DOHH2 (cell line): ENCODE measurements around the gene UNG.

Experiments
- H3F3A ChIP-seq: fragments of 200-600 bp; sonication (generic), shearing (Covaris generic); 2 replicates; pipeline ENCODE4 v1.6.0; 2016; ENCODE audit warnings: antibody characterized with exemption, mild to moderate bottlenecking; ENCODE audit not compliant: control insufficient read depth, insufficient read depth
- H3K27ac ChIP-seq: fragments of 200-600 bp; sonication (generic); 2 replicates; pipeline ENCODE4 v1.5.1; 2014; ENCODE audit warnings: low read depth, mild to moderate bottlenecking, low read length, moderate library complexity
- H3K27me3 ChIP-seq: fragments of 200-600 bp; sonication (generic); 2 replicates; pipeline ENCODE4 v1.6.1; 2014; ENCODE audit warnings: mild to moderate bottlenecking, low read length, mixed read lengths; ENCODE audit not compliant: control insufficient read depth
- H3K36me3 ChIP-seq: fragments of 200-600 bp; sonication (generic); 2 replicates; pipeline ENCODE4 v1.6.1; 2014; ENCODE audit warnings: mild to moderate bottlenecking, low read length, moderate library complexity, mixed read lengths; ENCODE audit not compliant: control insufficient read depth
- H3K4me1 ChIP-seq: fragments of 200-600 bp; sonication (generic); 2 replicates; pipeline ENCODE4 v1.6.1; 2014; ENCODE audit warnings: mild to moderate bottlenecking, low read length, mixed read lengths; ENCODE audit not compliant: control insufficient read depth
- H3K4me2 ChIP-seq: fragments of 200-600 bp; sonication (generic); 2 replicates; pipeline ENCODE4 v1.6.0; 2014; ENCODE audit warnings: mild to moderate bottlenecking, low read length, moderate library complexity
- H3K4me3 ChIP-seq: fragments of 200-600 bp; sonication (generic); 2 replicates; pipeline ENCODE4 v1.5.1; 2014; ENCODE audit warnings: mild to moderate bottlenecking, low read length, mixed read lengths
- H3K79me2 ChIP-seq: fragments of 200-600 bp; sonication (generic); 2 replicates; pipeline ENCODE4 v1.6.1; 2014; ENCODE audit warnings: mild to moderate bottlenecking, low read length, mixed read lengths; ENCODE audit not compliant: control insufficient read depth
- H3K9me2 ChIP-seq: fragments of 200-600 bp; sonication (generic); replicated peaks from 2 replicates; pipeline ENCODE4 v1.6.1; 2014; ENCODE audit warnings: mild to moderate bottlenecking, low read length, mixed read lengths; ENCODE audit not compliant: control insufficient read depth
- H3K9me3 ChIP-seq: fragments of 200-600 bp; sonication (generic); 2 replicates; pipeline ENCODE4 v1.6.1; 2014; ENCODE audit warnings: antibody characterized with exemption, low read length, mixed read lengths; ENCODE audit not compliant: control insufficient read depth, insufficient read depth
- H4K20me1 ChIP-seq: fragments of 200-600 bp; sonication (generic); 2 replicates; pipeline ENCODE4 v1.6.0; 2014; ENCODE audit warnings: low read depth, mild to moderate bottlenecking, antibody characterized with exemption, low read length, moderate library complexity; ENCODE audit not compliant: control insufficient read depth, insufficient read depth
- CTCF ChIP-seq: fragments of 200-600 bp; sonication (generic); IDR thresholded peaks from one replicate; pipeline ENCODE4 v1.5.1; 2014; ENCODE audit warnings: antibody characterized with exemption, mild to moderate bottlenecking, low read depth, low read length; ENCODE audit not compliant: poor library complexity, severe bottlenecking
- EZH2phosphoT487 ChIP-seq: fragments of 200-600 bp; sonication (generic); IDR thresholded peaks from 2 replicates; pipeline ENCODE4 v1.6.1; 2017; ENCODE audit warnings: borderline replicate concordance, mild to moderate bottlenecking, antibody characterized with exemption, low read length, moderate library complexity, mixed read lengths

UNG gene

GRCh38 chr12:109153821-109154441, 56.5 kb downstream of the UNG start:
- H4K20me1 ChIP-seq = no peaks in the 10 kb centered on the region
- no peaks in the 10 kb centered on the region for H3K9me2 ChIP-seq
- no peaks in the 10 kb centered on the region for H3K9me3 ChIP-seq
- no peaks in the 10 kb centered on the region for H3K79me2 ChIP-seq
- no peak for TF ChIP-seq CTCF
- no peak for TF ChIP-seq EZH2phosphoT487
- no peaks in the 10 kb centered on the region for H3K36me3 ChIP-seq
- peak overlapping the region; percentile 91 for H3K4me2 ChIP-seq
- no peak overlapping the region for H3K27ac ChIP-seq
- peak overlapping the region; percentile 34; the same call in 1 of the 2 replicates for H3K4me3 ChIP-seq
- H3F3A ChIP-seq = no peaks in the 10 kb centered on the region
- peaks cover 26% of the 10 kb centered on the region for H3K4me1 ChIP-seq
- H3K27me3 ChIP-seq = peaks cover 5% of the 10 kb centered on the region

- H3K27me3 ChIP-seq = peaks cover 5% of the 10 kb centered on the region
- TF ChIP-seq CTCF (no peak), EZH2phosphoT487 (no peak)
- no peaks in the 10 kb centered on the region for H3K36me3 ChIP-seq
- no peaks in the 10 kb centered on the region for H3F3A ChIP-seq
- no peaks in the 10 kb centered on the region for H3K9me3 ChIP-seq
- H3K4me1 ChIP-seq = peaks cover 26% of the 10 kb centered on the region
- no peaks in the 10 kb centered on the region for H3K79me2 ChIP-seq
- H4K20me1 ChIP-seq = no peaks in the 10 kb centered on the region
- H3K4me3 ChIP-seq = peak overlapping the region; percentile 81
- peak overlapping the region; percentile 43 for H3K27ac ChIP-seq
- no peaks in the 10 kb centered on the region for H3K9me2 ChIP-seq
- H3K4me2 ChIP-seq = peak overlapping the region; percentile 91
These were observed 57.3 kb downstream of the UNG start for GRCh38 chr12:109154451-109155438.

GRCh38 chr12:109156036-109156435, 58.6 kb downstream of the UNG start:
- no peak for TF ChIP-seq EZH2phosphoT487
- TF ChIP-seq CTCF = no peak
- H3K4me3 ChIP-seq = peak overlapping the region; percentile 81; the same call in 1 of the 2 replicates
- no peaks in the 10 kb centered on the region for H3K9me3 ChIP-seq
- peaks cover 26% of the 10 kb centered on the region for H3K4me1 ChIP-seq
- H3F3A ChIP-seq = no peaks in the 10 kb centered on the region
- H4K20me1 ChIP-seq = no peaks in the 10 kb centered on the region
- peaks cover 5% of the 10 kb centered on the region for H3K27me3 ChIP-seq
- no peaks in the 10 kb centered on the region for H3K36me3 ChIP-seq
- H3K9me2 ChIP-seq = no peaks in the 10 kb centered on the region
- no peaks in the 10 kb centered on the region for H3K79me2 ChIP-seq
- peak overlapping the region; percentile 91; the same call in 1 of the 2 replicates for H3K4me2 ChIP-seq
- no peak overlapping the region for H3K27ac ChIP-seq
